Measurements from ENCODE around the gene KCNJ6. TPM values are rescaled to one million over a fixed set of nuclear protein-coding genes. Genes with fewer than 3 reads are reported as not detected.
"Not testable (repeated sequence)": the region's sequence is repeated elsewhere in the genome, so short reads cannot be mapped to it uniquely, and the experiment has no call there.

Gene KCNJ6
- total RNA-seq, 6 experiments from 2014 or later: not detected

DNA sequence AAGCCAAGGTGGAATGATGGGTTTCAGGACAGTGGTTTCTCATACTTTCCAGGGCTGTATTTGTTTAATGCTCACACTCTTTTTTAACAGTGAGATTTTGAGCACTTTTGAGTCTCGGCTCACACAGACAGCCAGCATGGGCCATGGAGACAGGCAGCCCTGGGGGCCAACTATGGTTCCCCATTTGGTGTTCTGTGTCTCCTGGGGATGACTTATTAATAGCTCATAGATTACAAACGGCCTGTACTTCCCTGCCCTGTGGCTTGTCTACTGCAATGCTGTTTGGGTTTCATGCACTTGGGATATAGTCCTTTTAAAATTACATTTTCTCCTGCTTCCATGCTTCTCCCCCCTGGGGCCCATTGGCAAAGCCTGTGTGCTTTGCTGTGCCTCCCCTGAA is 178.3 kb downstream of the KCNJ6 start:
- Mint-ChIP-seq H3K36me3 (ENCODE audit: low read depth) (no peaks in the 10 kb centered on the region), H3K4me1 (ENCODE audit: low read depth) (peaks cover 9% of the 10 kb centered on the region), H3K27ac (no peak overlapping the region), H3K9me3 (no peaks in the 10 kb centered on the region), H3K27me3 (ENCODE audit: insufficient read depth) (peaks cover 32% of the 10 kb centered on the region), H3K4me3 (no peak overlapping the region)
- DNase-seq: no peak
- TF ChIP-seq, protein P1, sequence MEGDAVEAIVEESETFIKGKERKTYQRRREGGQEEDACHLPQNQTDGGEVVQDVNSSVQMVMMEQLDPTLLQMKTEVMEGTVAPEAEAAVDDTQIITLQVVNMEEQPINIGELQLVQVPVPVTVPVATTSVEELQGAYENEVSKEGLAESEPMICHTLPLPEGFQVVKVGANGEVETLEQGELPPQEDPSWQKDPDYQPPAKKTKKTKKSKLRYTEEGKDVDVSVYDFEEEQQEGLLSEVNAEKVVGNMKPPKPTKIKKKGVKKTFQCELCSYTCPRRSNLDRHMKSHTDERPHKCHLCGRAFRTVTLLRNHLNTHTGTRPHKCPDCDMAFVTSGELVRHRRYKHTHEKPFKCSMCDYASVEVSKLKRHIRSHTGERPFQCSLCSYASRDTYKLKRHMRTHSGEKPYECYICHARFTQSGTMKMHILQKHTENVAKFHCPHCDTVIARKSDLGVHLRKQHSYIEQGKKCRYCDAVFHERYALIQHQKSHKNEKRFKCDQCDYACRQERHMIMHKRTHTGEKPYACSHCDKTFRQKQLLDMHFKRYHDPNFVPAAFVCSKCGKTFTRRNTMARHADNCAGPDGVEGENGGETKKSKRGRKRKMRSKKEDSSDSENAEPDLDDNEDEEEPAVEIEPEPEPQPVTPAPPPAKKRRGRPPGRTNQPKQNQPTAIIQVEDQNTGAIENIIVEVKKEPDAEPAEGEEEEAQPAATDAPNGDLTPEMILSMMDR (IDR thresholded peaks at IDR 0.05): no peak

DNA sequence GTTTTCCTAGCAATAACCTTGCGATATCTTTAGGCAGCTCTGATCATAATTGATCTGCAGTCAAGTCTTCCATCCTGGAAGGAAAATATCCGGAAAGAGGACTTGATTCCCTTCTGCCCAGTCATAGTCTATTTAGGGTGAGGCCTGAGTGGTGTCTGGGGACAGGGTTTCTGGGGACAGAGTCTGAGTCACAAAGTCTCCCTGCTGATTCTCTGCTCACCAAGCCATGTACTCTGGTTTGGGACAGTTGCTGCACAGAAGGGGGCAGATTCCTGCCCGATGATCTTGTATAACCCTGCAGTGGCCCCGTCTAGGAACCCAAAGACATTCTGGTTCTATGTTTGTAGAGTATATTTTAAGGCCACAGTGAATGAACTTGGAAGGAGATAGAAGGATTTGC is 178.8 kb downstream of the KCNJ6 start:
- Mint-ChIP-seq H3K36me3 (ENCODE audit: low read depth) (no peaks in the 10 kb centered on the region), H3K27ac (no peak overlapping the region), H3K4me1 (ENCODE audit: low read depth) (peaks cover 4% of the 10 kb centered on the region), H3K9me3 (no peaks in the 10 kb centered on the region), H3K27me3 (ENCODE audit: insufficient read depth) (peaks cover 33% of the 10 kb centered on the region), H3K4me3 (no peak overlapping the region)
- no peak for DNase-seq
- TF ChIP-seq, protein P1 (IDR thresholded peaks at IDR 0.05): no peak

DNA sequence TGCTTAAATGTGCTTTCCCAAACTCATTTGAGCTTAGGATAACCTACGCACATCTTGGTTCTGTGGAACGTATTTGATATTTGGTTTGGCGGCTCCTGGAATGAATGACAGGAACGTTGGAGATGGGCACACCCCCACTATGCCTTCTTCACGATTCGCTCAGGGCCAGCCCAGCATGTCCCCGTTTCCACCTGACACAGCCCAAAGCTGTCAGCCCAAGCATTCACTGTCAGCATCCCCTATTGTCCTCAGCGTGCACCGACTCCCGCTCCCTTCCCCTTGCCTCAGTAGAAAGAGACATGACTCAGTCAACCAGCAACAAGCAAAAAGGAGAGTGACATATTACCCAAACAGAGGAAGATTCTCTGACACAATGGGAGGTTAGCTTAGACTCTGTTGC is 181.4 kb downstream of the KCNJ6 start:
- Mint-ChIP-seq H3K27me3 (ENCODE audit: insufficient read depth) (peaks cover 36% of the 10 kb centered on the region), H3K4me1 (ENCODE audit: low read depth) (no peaks in the 10 kb centered on the region), H3K9me3 (no peaks in the 10 kb centered on the region), H3K27ac (no peak overlapping the region), H3K36me3 (ENCODE audit: low read depth) (no peaks in the 10 kb centered on the region), H3K4me3 (no peak overlapping the region)
- no peak for DNase-seq
- TF ChIP-seq, protein P1 (IDR thresholded peaks at IDR 0.05): no peak

DNA sequence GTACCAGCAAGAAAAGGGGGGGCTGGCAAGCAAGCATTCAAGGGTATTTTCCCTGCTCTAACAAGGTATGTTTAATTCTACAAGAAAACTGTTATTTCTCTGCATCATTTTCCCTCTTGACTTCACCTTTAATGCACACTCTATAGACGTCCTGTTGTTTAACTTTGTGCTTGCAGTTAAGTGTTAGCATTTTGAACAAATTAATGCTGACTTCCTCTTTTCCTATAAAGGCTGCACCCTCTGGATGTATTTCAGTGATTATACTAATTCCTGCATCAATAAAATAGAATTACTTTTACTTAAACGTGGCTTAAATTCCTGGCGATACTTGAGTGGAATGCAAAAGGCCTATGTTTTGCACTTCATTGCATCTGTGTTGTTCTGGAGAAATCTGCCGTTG is 183.3 kb downstream of the KCNJ6 start:
- no peaks in the 10 kb centered on the region for H3K36me3 Mint-ChIP-seq (ENCODE audit: low read depth)
- TF ChIP-seq, protein P1 (IDR thresholded peaks at IDR 0.05): no peak
- peaks cover 34% of the 10 kb centered on the region for H3K27me3 Mint-ChIP-seq (ENCODE audit: insufficient read depth)
- no peak for DNase-seq
- H3K4me3 Mint-ChIP-seq: no peak overlapping the region
- no peaks in the 10 kb centered on the region for H3K9me3 Mint-ChIP-seq
- no peak overlapping the region for H3K27ac Mint-ChIP-seq
- no peaks in the 10 kb centered on the region for H3K4me1 Mint-ChIP-seq (ENCODE audit: low read depth)

DNA sequence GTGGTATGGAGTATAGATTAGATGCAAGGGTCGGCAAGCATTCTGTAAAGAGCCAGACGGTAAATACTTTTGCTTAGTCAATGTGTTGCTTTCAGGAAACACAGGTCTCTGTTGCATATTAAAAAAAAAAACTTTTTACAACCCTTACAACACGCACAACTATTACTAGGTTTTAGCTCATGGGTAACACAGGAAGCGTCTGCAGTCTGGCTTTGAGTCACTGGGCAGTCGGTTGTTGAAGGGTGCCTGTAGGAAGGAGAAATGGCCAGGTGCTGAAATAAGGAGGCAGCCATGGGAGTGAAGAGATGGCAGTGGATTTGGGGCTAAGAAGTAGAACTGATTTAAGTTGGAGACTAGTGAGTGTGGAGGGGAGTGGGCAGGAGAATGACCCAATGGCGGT is 192.1 kb downstream of the KCNJ6 start:
- Mint-ChIP-seq H3K4me3 (no peak overlapping the region), H3K27ac (no peak overlapping the region), H3K9me3 (no peaks in the 10 kb centered on the region), H3K4me1 (ENCODE audit: low read depth) (no peaks in the 10 kb centered on the region), H3K36me3 (ENCODE audit: low read depth) (no peaks in the 10 kb centered on the region), H3K27me3 (ENCODE audit: insufficient read depth) (peaks cover 25% of the 10 kb centered on the region)
- DNase-seq: no peak
- TF ChIP-seq, protein P1 (IDR thresholded peaks at IDR 0.05): no peak

DNA sequence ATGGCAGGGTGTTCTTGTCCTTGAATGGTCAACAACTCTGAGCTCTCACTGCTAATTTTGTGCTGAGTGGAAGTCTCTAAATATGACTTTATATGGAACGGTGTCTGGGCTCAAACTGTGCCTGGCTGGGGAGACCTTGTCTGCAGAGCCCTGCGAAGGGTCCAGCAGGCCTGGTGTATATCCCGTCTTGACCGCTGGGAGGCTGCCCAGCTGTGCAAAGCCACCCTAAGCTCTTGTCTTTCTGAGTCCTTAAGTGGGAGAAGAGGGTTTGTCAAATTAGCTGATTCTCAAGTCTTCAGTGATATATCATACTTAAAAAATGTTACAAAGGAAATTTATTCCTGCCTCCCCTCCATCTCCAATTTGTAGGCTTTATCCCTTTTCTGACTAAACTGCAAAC is 198.7 kb downstream of the KCNJ6 start:
- DNase-seq: no peak
- TF ChIP-seq, protein P1 (IDR thresholded peaks at IDR 0.05): peak; percentile 38; the same call in 1 of the 2 replicates
- Mint-ChIP-seq H3K4me3 (no peak overlapping the region), H3K36me3 (ENCODE audit: low read depth) (no peaks in the 10 kb centered on the region), H3K9me3 (no peaks in the 10 kb centered on the region), H3K27me3 (ENCODE audit: insufficient read depth) (peaks cover 19% of the 10 kb centered on the region), H3K27ac (no peak overlapping the region), H3K4me1 (ENCODE audit: low read depth) (no peaks in the 10 kb centered on the region)

DNA sequence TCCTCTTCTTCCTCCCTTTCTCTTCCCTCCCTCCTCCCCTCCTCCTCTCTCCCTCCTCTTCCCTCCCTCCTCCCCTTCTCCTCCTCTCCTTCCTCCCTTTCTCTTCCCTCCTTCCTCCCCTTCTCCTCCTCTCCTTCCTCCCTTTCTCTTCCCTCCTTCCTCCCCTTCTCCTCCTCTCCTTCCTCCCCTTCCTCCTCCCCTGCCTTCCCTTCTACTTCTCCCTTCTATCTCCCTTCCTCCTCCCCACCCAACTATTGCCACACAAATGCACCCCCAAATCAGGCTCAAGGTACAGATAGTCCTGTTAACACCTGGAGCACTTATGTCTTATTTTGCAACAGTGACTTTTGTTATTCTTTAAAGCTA is 203.7 kb downstream of the KCNJ6 start:
- H3K36me3 Mint-ChIP-seq (ENCODE audit: low read depth); H3K27ac Mint-ChIP-seq; H3K4me3 Mint-ChIP-seq; H3K9me3 Mint-ChIP-seq; DNase-seq: not testable (repeated sequence)
- Mint-ChIP-seq H3K4me1 (ENCODE audit: low read depth) (peaks cover 16% of the 10 kb centered on the region), H3K27me3 (ENCODE audit: insufficient read depth) (peaks cover 15% of the 10 kb centered on the region)
